ENCODE results near the gene NLRC3.

- no peak for TF ChIP-seq POLR2A (IDR thresholded peaks at IDR 0.05)
- no peak for TF ChIP-seq CTCF (IDR thresholded peaks at IDR 0.05)
Measured at GRCh38 chr16:3497771-3498170, 79.4 kb downstream of the NLRC3 start.
